GM12878 (cell line): ENCODE results near the gene VASP. TPM values are rescaled to one million over a fixed set of nuclear protein-coding genes. Genes with fewer than 3 reads are reported as not detected.

Experiments
- ATF7 ChIP-seq: fragments of 450-650 bp; IDR thresholded peaks from 2 replicates; pipeline ENCODE4 v1.6.1; 2016; ENCODE audit warnings: low read depth, mild to moderate bottlenecking
- FOXK2 ChIP-seq: fragments of 450-650 bp; IDR thresholded peaks from 2 replicates; pipeline ENCODE4 v1.6.1; 2017; ENCODE audit warnings: mild to moderate bottlenecking, moderate library complexity
- KLF5 ChIP-seq: fragments of 450-650 bp; IDR thresholded peaks from 2 replicates; pipeline ENCODE4 v1.6.1; 2014; ENCODE audit warnings: mild to moderate bottlenecking; ENCODE audit not compliant: partially characterized antibody
- MTA2 ChIP-seq: fragments of 450-650 bp; IDR thresholded peaks from 2 replicates; pipeline ENCODE4 v1.6.1; 2016; ENCODE audit warnings: low read depth, mild to moderate bottlenecking, moderate library complexity
- MXI1 ChIP-seq: fragments of 150-350 bp; IDR thresholded peaks from 2 replicates; pipeline ENCODE4 v1.6.1; 2011; ENCODE audit warnings: low read depth, mild to moderate bottlenecking, inconsistent platforms, low read length, improper control_type of control experiment
- PAX8 ChIP-seq: fragments of 450-650 bp; IDR thresholded peaks from 2 replicates; pipeline ENCODE4 v1.6.1; 2017; ENCODE audit warnings: mild to moderate bottlenecking, moderate library complexity
- RAD51 ChIP-seq: fragments of 450-650 bp; IDR thresholded peaks from 2 replicates; pipeline ENCODE4 v1.6.1; 2016; ENCODE audit warnings: moderate library complexity, mild to moderate bottlenecking, inconsistent platforms
- SPI1 ChIP-seq: IDR thresholded peaks from 2 replicates; pipeline ENCODE4 v1.6.1; 2011; ENCODE audit warnings: low read depth, mild to moderate bottlenecking, low read length, moderate library complexity, borderline replicate concordance; ENCODE audit not compliant: insufficient read depth
- polyA plus RNA-seq, 11 experiments: library from polyadenylated mRNA; depleted of rRNA in 4 of 11; unstranded in 6 of 11; stranded (reverse) in 5 of 11; fragments of >200 nt; fragmentation: Nextera tagmentation in 4 of 11; fragmentation: Illumina TruSeq in 1 of 11; extraction: Ambion mirVana in 4 of 11; extraction: Trizol in 1 of 11; gene quantifications; 1 replicate in 1 of 11; 2 replicates in 10 of 11; pipeline versions ENCODE4 v1.2.1 to v1.2.3, GENCODE V29; 2011 to 2016; ENCODE audit warnings: inconsistent platforms in 2 of 11, missing spikeins in 2 of 11, low read depth in 1 of 11
- total RNA-seq, 4 experiments: library from RNA; depleted of rRNA in 3 of 4; stranded (reverse); fragments of >200 nt in 3 of 4; fragmentation: Illumina TruSeq in 1 of 4; extraction: Trizol in 1 of 4; gene quantifications; 2 replicates each; pipeline versions ENCODE4 v1.2.1 to v1.2.3, GENCODE V29; 2013 to 2021
- TF ChIP-seq, protein P1 (sequence below): fragments of 450-650 bp; IDR thresholded peaks from 2 replicates; pipeline ENCODE4 v1.6.1; 2016; ENCODE audit warnings: mild to moderate bottlenecking
- TF ChIP-seq, protein P2 (sequence below): IDR thresholded peaks from 2 replicates; pipeline ENCODE4 v1.6.1; 2012; ENCODE audit warnings: low read depth, low read length, improper control_type of control experiment
- TF ChIP-seq, protein P3 (sequence below): fragments of 450-650 bp; IDR thresholded peaks from 2 replicates; pipeline ENCODE4 v1.6.1; 2016; ENCODE audit warnings: mild to moderate bottlenecking, moderate library complexity, borderline replicate concordance
- TF ChIP-seq, protein P4 (sequence below): fragments of 450-650 bp; IDR thresholded peaks from 2 replicates; pipeline ENCODE4 v1.6.1; 2017; ENCODE audit warnings: antibody characterized with exemption, mild to moderate bottlenecking, moderate library complexity
- TF ChIP-seq, protein P5 (sequence below): fragments of 450-650 bp; formaldehyde crosslinking; IDR thresholded peaks from 2 replicates; pipeline ENCODE4 v1.5.0; 2022; ENCODE audit warnings: mild to moderate bottlenecking, missing genetic modification characterization

Gene VASP
- total and polyA plus RNA-seq, 10 of the 15 experiments (the other 5 are each of a cell fraction or from before 2014, with no cell fraction given): 19.5 to 298 (median 84.8) TPM

DNA sequence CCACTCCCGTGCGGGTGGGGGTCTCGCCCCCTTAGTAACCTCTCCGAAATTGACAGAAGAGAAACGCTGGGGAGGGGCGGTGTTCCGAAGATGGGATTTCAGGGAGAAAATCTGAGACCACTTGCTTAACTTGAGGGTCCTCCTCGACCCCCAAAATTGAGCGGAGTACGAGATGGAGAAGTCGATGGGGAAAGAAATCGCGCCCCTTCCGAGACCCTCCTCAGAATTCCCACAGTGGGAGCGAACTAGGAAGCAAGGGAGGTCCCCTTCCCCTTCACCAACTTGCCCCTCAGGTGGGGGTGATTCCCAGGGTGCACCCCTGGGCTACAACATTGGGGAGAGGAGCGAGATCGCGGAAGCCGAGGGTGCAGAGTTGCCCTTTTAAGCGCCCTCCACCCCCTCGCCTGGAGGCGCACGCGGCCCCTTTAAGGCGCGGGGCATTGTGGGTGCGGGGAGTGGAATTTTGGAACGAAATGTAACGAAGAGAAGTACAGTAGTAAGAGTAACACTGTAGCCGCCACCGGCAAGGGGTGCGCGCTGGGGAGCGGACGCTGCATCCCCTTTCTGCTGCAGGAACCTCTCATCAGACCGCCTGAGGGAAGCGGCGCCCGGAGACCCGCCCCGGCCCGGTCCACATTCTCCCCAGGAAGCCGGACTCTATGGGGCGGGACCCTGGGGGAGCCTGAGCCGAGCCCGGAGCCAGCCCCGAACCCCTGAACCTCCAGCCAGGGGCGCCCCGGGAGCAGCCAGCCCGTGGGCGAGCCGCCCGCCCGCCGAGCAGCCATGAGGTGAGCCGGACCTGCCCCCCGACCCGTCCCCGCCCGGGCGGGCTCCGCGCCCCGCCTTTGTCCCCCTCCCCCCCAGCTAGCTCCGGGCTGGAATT is at the start of gene VASP (continued):
- TF ChIP-seq, protein P1, sequence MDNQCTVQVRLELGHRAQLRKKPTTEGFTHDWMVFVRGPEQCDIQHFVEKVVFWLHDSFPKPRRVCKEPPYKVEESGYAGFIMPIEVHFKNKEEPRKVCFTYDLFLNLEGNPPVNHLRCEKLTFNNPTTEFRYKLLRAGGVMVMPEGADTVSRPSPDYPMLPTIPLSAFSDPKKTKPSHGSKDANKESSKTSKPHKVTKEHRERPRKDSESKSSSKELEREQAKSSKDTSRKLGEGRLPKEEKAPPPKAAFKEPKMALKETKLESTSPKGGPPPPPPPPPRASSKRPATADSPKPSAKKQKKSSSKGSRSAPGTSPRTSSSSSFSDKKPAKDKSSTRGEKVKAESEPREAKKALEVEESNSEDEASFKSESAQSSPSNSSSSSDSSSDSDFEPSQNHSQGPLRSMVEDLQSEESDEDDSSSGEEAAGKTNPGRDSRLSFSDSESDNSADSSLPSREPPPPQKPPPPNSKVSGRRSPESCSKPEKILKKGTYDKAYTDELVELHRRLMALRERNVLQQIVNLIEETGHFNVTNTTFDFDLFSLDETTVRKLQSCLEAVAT: peak; percentile 79; the same call in 1 of the 2 replicates
- TF ChIP-seq PAX8: no peak
- TF ChIP-seq, protein P2, sequence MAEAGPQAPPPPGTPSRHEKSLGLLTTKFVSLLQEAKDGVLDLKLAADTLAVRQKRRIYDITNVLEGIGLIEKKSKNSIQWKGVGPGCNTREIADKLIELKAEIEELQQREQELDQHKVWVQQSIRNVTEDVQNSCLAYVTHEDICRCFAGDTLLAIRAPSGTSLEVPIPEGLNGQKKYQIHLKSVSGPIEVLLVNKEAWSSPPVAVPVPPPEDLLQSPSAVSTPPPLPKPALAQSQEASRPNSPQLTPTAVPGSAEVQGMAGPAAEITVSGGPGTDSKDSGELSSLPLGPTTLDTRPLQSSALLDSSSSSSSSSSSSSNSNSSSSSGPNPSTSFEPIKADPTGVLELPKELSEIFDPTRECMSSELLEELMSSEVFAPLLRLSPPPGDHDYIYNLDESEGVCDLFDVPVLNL: peak; percentile 20; the same call in 1 of the 2 replicates
- no peak; the same call in 1 of the 2 replicates for TF ChIP-seq MXI1
- TF ChIP-seq FOXK2: no peak
- peak; percentile 43 for TF ChIP-seq ATF7
- TF ChIP-seq RAD51: no peak
- TF ChIP-seq, protein P3, sequence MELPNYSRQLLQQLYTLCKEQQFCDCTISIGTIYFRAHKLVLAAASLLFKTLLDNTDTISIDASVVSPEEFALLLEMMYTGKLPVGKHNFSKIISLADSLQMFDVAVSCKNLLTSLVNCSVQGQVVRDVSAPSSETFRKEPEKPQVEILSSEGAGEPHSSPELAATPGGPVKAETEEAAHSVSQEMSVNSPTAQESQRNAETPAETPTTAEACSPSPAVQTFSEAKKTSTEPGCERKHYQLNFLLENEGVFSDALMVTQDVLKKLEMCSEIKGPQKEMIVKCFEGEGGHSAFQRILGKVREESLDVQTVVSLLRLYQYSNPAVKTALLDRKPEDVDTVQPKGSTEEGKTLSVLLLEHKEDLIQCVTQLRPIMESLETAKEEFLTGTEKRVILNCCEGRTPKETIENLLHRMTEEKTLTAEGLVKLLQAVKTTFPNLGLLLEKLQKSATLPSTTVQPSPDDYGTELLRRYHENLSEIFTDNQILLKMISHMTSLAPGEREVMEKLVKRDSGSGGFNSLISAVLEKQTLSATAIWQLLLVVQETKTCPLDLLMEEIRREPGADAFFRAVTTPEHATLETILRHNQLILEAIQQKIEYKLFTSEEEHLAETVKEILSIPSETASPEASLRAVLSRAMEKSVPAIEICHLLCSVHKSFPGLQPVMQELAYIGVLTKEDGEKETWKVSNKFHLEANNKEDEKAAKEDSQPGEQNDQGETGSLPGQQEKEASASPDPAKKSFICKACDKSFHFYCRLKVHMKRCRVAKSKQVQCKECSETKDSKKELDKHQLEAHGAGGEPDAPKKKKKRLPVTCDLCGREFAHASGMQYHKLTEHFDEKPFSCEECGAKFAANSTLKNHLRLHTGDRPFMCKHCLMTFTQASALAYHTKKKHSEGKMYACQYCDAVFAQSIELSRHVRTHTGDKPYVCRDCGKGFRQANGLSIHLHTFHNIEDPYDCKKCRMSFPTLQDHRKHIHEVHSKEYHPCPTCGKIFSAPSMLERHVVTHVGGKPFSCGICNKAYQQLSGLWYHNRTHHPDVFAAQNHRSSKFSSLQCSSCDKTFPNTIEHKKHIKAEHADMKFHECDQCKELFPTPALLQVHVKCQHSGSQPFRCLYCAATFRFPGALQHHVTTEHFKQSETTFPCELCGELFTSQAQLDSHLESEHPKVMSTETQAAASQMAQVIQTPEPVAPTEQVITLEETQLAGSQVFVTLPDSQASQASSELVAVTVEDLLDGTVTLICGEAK: no peak
- TF ChIP-seq KLF5: no peak
- TF ChIP-seq, protein P4, sequence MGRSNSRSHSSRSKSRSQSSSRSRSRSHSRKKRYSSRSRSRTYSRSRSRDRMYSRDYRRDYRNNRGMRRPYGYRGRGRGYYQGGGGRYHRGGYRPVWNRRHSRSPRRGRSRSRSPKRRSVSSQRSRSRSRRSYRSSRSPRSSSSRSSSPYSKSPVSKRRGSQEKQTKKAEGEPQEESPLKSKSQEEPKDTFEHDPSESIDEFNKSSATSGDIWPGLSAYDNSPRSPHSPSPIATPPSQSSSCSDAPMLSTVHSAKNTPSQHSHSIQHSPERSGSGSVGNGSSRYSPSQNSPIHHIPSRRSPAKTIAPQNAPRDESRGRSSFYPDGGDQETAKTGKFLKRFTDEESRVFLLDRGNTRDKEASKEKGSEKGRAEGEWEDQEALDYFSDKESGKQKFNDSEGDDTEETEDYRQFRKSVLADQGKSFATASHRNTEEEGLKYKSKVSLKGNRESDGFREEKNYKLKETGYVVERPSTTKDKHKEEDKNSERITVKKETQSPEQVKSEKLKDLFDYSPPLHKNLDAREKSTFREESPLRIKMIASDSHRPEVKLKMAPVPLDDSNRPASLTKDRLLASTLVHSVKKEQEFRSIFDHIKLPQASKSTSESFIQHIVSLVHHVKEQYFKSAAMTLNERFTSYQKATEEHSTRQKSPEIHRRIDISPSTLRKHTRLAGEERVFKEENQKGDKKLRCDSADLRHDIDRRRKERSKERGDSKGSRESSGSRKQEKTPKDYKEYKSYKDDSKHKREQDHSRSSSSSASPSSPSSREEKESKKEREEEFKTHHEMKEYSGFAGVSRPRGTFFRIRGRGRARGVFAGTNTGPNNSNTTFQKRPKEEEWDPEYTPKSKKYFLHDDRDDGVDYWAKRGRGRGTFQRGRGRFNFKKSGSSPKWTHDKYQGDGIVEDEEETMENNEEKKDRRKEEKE: no peak
- TF ChIP-seq SPI1: no peak
- peak; percentile 69 for TF ChIP-seq MTA2
- TF ChIP-seq, protein P5, sequence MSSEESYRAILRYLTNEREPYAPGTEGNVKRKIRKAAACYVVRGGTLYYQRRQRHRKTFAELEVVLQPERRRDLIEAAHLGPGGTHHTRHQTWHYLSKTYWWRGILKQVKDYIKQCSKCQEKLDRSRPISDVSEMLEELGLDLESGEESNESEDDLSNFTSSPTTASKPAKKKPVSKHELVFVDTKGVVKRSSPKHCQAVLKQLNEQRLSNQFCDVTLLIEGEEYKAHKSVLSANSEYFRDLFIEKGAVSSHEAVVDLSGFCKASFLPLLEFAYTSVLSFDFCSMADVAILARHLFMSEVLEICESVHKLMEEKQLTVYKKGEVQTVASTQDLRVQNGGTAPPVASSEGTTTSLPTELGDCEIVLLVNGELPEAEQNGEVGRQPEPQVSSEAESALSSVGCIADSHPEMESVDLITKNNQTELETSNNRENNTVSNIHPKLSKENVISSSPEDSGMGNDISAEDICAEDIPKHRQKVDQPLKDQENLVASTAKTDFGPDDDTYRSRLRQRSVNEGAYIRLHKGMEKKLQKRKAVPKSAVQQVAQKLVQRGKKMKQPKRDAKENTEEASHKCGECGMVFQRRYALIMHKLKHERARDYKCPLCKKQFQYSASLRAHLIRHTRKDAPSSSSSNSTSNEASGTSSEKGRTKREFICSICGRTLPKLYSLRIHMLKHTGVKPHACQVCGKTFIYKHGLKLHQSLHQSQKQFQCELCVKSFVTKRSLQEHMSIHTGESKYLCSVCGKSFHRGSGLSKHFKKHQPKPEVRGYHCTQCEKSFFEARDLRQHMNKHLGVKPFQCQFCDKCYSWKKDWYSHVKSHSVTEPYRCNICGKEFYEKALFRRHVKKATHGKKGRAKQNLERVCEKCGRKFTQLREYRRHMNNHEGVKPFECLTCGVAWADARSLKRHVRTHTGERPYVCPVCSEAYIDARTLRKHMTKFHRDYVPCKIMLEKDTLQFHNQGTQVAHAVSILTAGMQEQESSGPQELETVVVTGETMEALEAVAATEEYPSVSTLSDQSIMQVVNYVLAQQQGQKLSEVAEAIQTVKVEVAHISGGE (CRISPR knock-in tag): no peak
